Measurements from ENCODE around the gene NR2F6.
A peak's percentile ranks its signal among the peaks of the same experiment; 100 is the strongest.

The NR2F6 gene

GRCh38 chr19:17263712-17264640 lies 18.3 kb upstream of the NR2F6 start:
- H3K9me2 ChIP-seq (replicated peaks; ENCODE audit: control insufficient read depth, low read length) = no peaks in the 10 kb centered on the region
- no peaks in the 10 kb centered on the region for H3K9me3 ChIP-seq (ENCODE audit: control insufficient read depth, insufficient read depth, low read length)
- peak overlapping the region; percentile 72; the same call in 1 of the 2 replicates for H3K4me3 ChIP-seq (ENCODE audit: low read length)
- H3K36me3 ChIP-seq (ENCODE audit: control insufficient read depth, low read length) = peaks cover 6% of the 10 kb centered on the region
- H3K27ac ChIP-seq (ENCODE audit: low read depth, low read length) = peak overlapping the region; percentile 100
- H3K79me2 ChIP-seq (ENCODE audit: control insufficient read depth, low read length) = peaks cover 17% of the 10 kb centered on the region
- H3K27me3 ChIP-seq (ENCODE audit: control insufficient read depth, low read length) = no peaks in the 10 kb centered on the region
- H4K20me1 ChIP-seq (ENCODE audit: control insufficient read depth, insufficient read depth, low read depth, low read length) = no peaks in the 10 kb centered on the region
- peaks cover 53% of the 10 kb centered on the region for H3K4me1 ChIP-seq (ENCODE audit: control insufficient read depth, low read length)
- TF ChIP-seq CTCF (IDR thresholded peaks at IDR 0.05; ENCODE audit: low read depth, low read length, poor library complexity, severe bottlenecking) (no peak), EZH2phosphoT487 (IDR thresholded peaks at IDR 0.05; ENCODE audit: borderline replicate concordance, low read length) (no peak)
- H3K4me2 ChIP-seq (ENCODE audit: low read length) = peak overlapping the region; percentile 73
- H3F3A ChIP-seq (ENCODE audit: control insufficient read depth, insufficient read depth) = peaks cover 23% of the 10 kb centered on the region

GRCh38 chr19:17262557-17262956 lies 16.8 kb upstream of the NR2F6 start:
- H3K27ac ChIP-seq (ENCODE audit: low read depth, low read length) = no peak overlapping the region
- peaks cover 44% of the 10 kb centered on the region for H3K4me1 ChIP-seq (ENCODE audit: control insufficient read depth, low read length)
- TF ChIP-seq CTCF (IDR thresholded peaks at IDR 0.05; ENCODE audit: low read depth, low read length, poor library complexity, severe bottlenecking) (no peak), EZH2phosphoT487 (IDR thresholded peaks at IDR 0.05; ENCODE audit: borderline replicate concordance, low read length) (no peak)
- peaks cover 23% of the 10 kb centered on the region for H3F3A ChIP-seq (ENCODE audit: control insufficient read depth, insufficient read depth)
- H3K4me3 ChIP-seq (ENCODE audit: low read length) = no peak overlapping the region
- H3K27me3 ChIP-seq (ENCODE audit: control insufficient read depth, low read length) = no peaks in the 10 kb centered on the region
- no peaks in the 10 kb centered on the region for H4K20me1 ChIP-seq (ENCODE audit: control insufficient read depth, insufficient read depth, low read depth, low read length)
- H3K9me3 ChIP-seq (ENCODE audit: control insufficient read depth, insufficient read depth, low read length) = no peaks in the 10 kb centered on the region
- H3K79me2 ChIP-seq (ENCODE audit: control insufficient read depth, low read length) = peaks cover 3% of the 10 kb centered on the region
- H3K9me2 ChIP-seq (replicated peaks; ENCODE audit: control insufficient read depth, low read length) = no peaks in the 10 kb centered on the region
- H3K4me2 ChIP-seq (ENCODE audit: low read length) = no peak overlapping the region
- no peaks in the 10 kb centered on the region for H3K36me3 ChIP-seq (ENCODE audit: control insufficient read depth, low read length)

- no peaks in the 10 kb centered on the region for H3K9me2 ChIP-seq (replicated peaks; ENCODE audit: control insufficient read depth, low read length)
- H3F3A ChIP-seq (ENCODE audit: control insufficient read depth, insufficient read depth) = peaks cover 15% of the 10 kb centered on the region
- H3K9me3 ChIP-seq (ENCODE audit: control insufficient read depth, insufficient read depth, low read length) = no peaks in the 10 kb centered on the region
- H3K36me3 ChIP-seq (ENCODE audit: control insufficient read depth, low read length) = no peaks in the 10 kb centered on the region
- H3K27me3 ChIP-seq (ENCODE audit: control insufficient read depth, low read length) = no peaks in the 10 kb centered on the region
- no peaks in the 10 kb centered on the region for H3K79me2 ChIP-seq (ENCODE audit: control insufficient read depth, low read length)
- peaks cover 39% of the 10 kb centered on the region for H3K4me1 ChIP-seq (ENCODE audit: control insufficient read depth, low read length)
- TF ChIP-seq EZH2phosphoT487 (IDR thresholded peaks at IDR 0.05; ENCODE audit: borderline replicate concordance, low read length) (no peak), CTCF (IDR thresholded peaks at IDR 0.05; ENCODE audit: low read depth, low read length, poor library complexity, severe bottlenecking) (peak; percentile 95)
- H3K4me2 ChIP-seq (ENCODE audit: low read length) = peak overlapping the region; percentile 60
- H4K20me1 ChIP-seq (ENCODE audit: control insufficient read depth, insufficient read depth, low read depth, low read length) = no peaks in the 10 kb centered on the region
- H3K4me3 ChIP-seq (ENCODE audit: low read length) = peak overlapping the region; percentile 45
- H3K27ac ChIP-seq (ENCODE audit: low read depth, low read length) = peak overlapping the region; percentile 46
Measured at GRCh38 chr19:17260842-17261325, 15.2 kb upstream of the NR2F6 start.
